ENCODE results near the gene INPP5B.

INPP5B gene

DNA sequence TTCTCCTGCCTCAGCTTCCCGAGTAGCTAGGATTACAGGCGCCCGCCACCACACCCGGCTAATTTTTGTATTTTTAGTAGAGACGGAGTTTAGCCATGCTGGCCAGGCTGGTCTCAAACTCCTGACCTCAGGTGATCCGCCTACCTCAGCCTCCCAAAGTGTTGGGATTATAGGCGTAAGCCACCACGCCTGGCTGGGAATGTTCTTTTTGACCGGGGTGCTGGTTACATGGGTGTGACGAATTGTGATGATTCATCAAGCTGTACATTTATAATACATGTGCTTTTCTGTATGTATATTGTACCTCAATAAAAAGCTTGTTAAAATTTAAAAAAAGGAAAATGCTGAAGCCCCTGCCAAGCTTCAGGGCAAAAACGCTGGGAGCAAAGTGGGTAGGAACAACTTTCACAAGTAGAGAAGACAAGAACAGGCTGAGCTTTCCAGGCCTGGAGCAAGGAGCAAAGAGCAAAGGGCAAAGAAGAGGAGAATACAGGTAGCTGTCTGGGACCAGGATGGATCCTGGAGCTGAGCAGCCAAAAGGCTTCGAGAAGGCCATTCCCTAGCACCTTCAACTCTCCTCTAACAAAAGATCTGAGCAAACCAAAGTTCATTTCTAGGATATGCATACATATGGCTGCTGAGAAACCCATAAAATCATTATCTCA is 118.3 kb downstream of the INPP5B start:
- no peak for DNase-seq

- no peak for DNase-seq
Observed at GRCh38 chr1:37825506-37825905, 121.3 kb downstream of the INPP5B start.

DNA sequence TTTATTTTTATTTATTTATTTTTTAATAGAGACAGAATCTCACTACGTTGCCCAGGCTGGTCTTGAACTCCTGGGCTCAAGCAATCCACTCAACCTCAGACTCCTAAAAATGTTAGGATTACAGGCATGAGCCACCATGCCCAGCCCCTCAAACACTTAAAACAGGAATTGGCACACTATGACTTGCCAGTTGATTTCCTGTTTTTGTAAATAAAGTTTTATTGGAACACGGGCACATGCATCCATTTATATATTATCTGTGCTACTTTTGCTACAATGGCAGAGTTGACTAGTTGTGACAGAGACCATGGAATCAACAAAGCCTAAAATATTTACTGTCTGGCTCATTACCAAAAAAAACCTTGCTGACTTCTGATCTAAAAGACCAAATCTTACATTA is 122.9 kb downstream of the INPP5B start:
- no peak for DNase-seq

DNA sequence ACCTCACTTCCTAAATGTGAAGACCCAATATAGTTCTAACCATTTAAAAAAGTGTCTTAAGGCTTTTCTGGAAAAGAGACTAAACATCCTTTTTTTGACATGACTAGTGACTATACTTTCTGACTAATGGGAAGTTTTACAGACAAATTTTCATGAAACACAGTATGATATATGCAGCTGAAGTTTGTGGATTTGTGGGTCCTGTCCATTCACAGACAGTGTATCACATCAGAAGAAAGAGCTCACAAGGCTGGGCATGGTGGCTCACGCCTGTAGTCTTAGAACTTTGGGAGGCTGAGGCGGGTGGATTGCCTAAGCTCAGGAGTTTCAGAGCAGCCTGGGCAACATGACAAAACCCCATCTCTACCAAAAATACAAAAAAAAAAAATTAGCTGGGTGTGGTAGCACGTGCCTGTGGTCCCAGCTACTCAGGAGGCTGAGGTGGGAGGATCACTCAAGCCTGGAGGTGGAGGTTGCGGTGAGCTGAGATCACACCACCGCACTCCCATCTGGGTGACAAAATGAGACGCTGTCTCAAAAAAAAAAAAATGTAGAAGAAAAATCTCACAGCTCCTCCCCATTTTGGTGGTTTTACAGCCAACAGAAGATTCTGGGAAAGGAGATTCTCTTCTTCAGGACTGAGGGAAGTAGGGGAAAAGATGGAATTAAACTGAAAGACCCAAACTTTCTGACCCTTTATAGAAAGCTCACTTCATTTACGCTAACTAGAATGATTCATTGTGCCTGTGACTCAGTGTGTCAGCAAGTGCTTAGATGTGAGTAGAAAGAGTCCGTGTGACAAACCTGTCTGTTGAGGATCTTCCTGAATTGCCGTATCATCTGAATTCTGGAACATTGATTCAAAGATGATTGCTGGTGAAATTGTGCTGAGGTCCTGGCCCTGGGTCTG is 123.7 kb downstream of the INPP5B start:
- no peak for DNase-seq

GRCh38 chr1:37821481-37821880 is 125.4 kb downstream of the INPP5B start:
- no peak for DNase-seq

- no peak for DNase-seq
Observed at GRCh38 chr1:37817481-37817880, 129.4 kb downstream of the INPP5B start.

GRCh38 chr1:37814252-37814651 is 132.6 kb downstream of the INPP5B start:
- DNase-seq, result no peak

GRCh38 chr1:37813529-37814145 is 133.2 kb downstream of the INPP5B start:
- no peak for DNase-seq

DNA sequence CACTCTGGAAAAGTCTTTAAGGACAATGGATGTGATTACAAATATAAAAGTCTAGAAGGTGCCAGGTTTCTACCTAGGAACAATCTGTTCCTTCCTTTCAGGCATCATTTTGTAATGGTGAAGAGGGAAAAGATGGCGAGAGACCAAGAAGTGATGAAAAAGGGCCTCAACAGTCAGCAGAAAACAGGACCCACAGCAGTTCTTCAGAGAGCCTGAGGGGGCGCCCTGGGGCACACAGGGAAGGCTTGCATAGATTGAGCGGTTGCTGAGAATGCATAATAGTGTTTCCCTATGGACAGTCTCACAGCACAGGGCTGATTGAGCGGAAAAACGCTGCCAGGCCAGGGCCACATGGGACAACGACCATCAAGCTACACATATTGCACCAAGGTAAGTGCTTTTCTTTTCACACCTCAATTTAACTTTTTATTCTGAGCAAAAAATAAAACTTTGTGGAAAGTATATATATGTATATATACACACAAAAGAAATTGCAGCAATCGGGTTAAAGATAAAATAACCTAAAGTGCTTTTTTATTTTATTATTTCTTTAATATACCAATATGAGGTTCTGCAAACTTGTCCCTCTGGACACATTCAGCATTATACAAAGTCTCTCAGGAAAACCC is 135.7 kb downstream of the INPP5B start:
- DNase-seq, result peak; percentile 76
